Measurements from ENCODE around the gene PRDM16. TPM values are rescaled to one million over a fixed set of nuclear protein-coding genes. Genes with fewer than 3 reads are reported as not detected.

PRDM16 gene
- total RNA-seq, 1 experiment from 2014 or later, result 1.6 TPM

- TF ChIP-seq, protein P1, sequence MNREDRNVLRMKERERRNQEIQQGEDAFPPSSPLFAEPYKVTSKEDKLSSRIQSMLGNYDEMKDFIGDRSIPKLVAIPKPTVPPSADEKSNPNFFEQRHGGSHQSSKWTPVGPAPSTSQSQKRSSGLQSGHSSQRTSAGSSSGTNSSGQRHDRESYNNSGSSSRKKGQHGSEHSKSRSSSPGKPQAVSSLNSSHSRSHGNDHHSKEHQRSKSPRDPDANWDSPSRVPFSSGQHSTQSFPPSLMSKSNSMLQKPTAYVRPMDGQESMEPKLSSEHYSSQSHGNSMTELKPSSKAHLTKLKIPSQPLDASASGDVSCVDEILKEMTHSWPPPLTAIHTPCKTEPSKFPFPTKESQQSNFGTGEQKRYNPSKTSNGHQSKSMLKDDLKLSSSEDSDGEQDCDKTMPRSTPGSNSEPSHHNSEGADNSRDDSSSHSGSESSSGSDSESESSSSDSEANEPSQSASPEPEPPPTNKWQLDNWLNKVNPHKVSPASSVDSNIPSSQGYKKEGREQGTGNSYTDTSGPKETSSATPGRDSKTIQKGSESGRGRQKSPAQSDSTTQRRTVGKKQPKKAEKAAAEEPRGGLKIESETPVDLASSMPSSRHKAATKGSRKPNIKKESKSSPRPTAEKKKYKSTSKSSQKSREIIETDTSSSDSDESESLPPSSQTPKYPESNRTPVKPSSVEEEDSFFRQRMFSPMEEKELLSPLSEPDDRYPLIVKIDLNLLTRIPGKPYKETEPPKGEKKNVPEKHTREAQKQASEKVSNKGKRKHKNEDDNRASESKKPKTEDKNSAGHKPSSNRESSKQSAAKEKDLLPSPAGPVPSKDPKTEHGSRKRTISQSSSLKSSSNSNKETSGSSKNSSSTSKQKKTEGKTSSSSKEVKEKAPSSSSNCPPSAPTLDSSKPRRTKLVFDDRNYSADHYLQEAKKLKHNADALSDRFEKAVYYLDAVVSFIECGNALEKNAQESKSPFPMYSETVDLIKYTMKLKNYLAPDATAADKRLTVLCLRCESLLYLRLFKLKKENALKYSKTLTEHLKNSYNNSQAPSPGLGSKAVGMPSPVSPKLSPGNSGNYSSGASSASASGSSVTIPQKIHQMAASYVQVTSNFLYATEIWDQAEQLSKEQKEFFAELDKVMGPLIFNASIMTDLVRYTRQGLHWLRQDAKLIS (CRISPR knock-in tag; IDR thresholded peaks at IDR 0.05; ENCODE audit: borderline replicate concordance), result no peak
- TF ChIP-seq, protein P2, sequence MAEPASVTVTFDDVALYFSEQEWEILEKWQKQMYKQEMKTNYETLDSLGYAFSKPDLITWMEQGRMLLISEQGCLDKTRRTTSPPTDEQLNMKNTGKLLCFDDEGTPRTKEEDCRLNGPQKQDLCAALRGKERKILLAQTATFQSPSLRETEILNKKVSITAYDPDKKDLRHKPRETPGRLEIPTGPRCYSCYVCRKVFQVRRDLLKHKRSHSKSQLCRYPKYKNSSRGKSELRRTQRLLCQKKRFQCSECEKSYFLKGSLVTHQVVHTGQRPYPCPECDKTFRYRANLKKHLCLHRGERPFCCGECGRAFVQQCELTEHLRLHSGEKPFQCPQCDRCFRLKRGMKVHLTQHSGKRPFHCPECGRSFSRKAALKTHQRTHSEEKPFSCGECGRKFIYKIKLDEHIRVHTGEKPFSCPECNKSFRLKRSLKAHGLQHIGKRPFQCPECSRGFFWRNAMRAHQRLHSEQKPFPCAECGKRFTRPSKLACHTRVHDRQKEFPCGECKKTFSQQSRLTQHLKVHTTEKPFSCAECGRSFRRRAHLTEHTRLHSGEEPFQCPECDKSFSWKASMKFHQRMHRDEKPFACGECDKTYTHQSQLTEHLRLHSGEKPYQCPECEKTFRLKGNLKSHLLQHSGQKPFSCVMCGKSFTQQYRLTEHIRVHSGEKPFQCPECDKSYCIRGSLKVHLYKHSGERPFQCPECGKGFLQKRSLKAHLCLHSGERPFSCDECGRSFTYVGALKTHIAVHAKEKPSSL (CRISPR knock-in tag; conservative IDR thresholded peaks at IDR 0.05), result no peak
- no peak for TF ChIP-seq NR3C1 (CRISPR knock-in tag; conservative IDR thresholded peaks at IDR 0.05; ENCODE audit: low read depth)
- TF ChIP-seq FOXP1 (CRISPR knock-in tag; IDR thresholded peaks at IDR 0.05; ENCODE audit: borderline replicate concordance), result no peak
Measured at GRCh38 chr1:3312898-3313575, 244.0 kb downstream of the PRDM16 start (continued).

DNA sequence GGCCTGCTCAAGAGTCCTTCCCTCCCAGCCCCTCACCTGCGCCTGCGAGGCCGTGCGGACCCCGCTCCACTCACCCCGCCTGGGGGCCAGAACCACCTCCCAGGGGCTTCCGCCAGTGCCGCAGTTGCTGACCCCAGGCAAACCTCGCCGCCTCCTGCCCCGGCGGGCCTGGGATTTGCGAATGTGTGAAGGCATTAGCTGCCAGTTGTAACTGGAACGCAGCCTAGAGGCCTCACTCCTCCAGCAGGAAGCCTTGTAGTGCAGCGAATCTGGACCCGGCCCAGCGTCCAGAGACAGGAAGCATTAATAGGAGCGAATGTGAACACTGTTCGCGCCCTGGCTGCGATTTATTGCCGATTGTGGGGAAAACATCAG, 244.6 kb downstream of the PRDM16 start:
- no peak overlapping the region for H3K4me3 Mint-ChIP-seq
- H3K4me1 Mint-ChIP-seq, result peaks cover 27% of the 10 kb centered on the region
- POLR2A ChIA-PET, result no interaction called here
- DNase-seq (ENCODE audit: low spot score), result peak; percentile 31
- CTCF ChIA-PET, result interaction anchor here (1.4 to 3.4 kb wide), 4 partner anchors 31 to 205 kb away, joined by 3 to 14 read pairs (median 5); no protein-coding TSS in a partner anchor
- H3K27me3 Mint-ChIP-seq (ENCODE audit: low read depth), result peaks cover 30% of the 10 kb centered on the region
- H3K9me3 Mint-ChIP-seq, result no peaks in the 10 kb centered on the region
- no peak overlapping the region for H3K27ac Mint-ChIP-seq
- H3K36me3 Mint-ChIP-seq, result no peaks in the 10 kb centered on the region
- TF ChIP-seq CDX4 (CRISPR knock-in tag; IDR thresholded peaks at IDR 0.05; ENCODE audit: borderline replicate concordance) (no peak), SMAD4 (CRISPR knock-in tag; IDR thresholded peaks at IDR 0.05) (no peak), ATF3 (CRISPR knock-in tag; conservative IDR thresholded peaks at IDR 0.05) (no peak), E2F4 (CRISPR knock-in tag; IDR thresholded peaks at IDR 0.05; ENCODE audit: borderline replicate concordance, low read depth) (no peak), JUN (CRISPR knock-in tag; IDR thresholded peaks at IDR 0.05) (no peak), PREB (CRISPR knock-in tag; IDR thresholded peaks at IDR 0.05; ENCODE audit: borderline replicate concordance) (no peak), ZNF232 (CRISPR knock-in tag; IDR thresholded peaks at IDR 0.05) (no peak), EMX1 (CRISPR knock-in tag; IDR thresholded peaks at IDR 0.05) (no peak)
- TF ChIP-seq, protein P3, sequence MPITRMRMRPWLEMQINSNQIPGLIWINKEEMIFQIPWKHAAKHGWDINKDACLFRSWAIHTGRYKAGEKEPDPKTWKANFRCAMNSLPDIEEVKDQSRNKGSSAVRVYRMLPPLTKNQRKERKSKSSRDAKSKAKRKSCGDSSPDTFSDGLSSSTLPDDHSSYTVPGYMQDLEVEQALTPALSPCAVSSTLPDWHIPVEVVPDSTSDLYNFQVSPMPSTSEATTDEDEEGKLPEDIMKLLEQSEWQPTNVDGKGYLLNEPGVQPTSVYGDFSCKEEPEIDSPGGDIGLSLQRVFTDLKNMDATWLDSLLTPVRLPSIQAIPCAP (CRISPR knock-in tag; IDR thresholded peaks at IDR 0.05), result no peak
- TF ChIP-seq, protein P4, sequence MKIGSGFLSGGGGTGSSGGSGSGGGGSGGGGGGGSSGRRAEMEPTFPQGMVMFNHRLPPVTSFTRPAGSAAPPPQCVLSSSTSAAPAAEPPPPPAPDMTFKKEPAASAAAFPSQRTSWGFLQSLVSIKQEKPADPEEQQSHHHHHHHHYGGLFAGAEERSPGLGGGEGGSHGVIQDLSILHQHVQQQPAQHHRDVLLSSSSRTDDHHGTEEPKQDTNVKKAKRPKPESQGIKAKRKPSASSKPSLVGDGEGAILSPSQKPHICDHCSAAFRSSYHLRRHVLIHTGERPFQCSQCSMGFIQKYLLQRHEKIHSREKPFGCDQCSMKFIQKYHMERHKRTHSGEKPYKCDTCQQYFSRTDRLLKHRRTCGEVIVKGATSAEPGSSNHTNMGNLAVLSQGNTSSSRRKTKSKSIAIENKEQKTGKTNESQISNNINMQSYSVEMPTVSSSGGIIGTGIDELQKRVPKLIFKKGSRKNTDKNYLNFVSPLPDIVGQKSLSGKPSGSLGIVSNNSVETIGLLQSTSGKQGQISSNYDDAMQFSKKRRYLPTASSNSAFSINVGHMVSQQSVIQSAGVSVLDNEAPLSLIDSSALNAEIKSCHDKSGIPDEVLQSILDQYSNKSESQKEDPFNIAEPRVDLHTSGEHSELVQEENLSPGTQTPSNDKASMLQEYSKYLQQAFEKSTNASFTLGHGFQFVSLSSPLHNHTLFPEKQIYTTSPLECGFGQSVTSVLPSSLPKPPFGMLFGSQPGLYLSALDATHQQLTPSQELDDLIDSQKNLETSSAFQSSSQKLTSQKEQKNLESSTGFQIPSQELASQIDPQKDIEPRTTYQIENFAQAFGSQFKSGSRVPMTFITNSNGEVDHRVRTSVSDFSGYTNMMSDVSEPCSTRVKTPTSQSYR (CRISPR knock-in tag; IDR thresholded peaks at IDR 0.05), result no peak
- TF ChIP-seq, protein P5, sequence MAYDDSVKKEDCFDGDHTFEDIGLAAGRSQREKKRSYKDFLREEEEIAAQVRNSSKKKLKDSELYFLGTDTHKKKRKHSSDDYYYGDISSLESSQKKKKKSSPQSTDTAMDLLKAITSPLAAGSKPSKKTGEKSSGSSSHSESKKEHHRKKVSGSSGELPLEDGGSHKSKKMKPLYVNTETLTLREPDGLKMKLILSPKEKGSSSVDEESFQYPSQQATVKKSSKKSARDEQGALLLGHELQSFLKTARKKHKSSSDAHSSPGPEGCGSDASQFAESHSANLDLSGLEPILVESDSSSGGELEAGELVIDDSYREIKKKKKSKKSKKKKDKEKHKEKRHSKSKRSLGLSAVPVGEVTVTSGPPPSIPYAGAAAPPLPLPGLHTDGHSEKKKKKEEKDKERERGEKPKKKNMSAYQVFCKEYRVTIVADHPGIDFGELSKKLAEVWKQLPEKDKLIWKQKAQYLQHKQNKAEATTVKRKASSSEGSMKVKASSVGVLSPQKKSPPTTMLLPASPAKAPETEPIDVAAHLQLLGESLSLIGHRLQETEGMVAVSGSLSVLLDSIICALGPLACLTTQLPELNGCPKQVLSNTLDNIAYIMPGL (CRISPR knock-in tag; IDR thresholded peaks at IDR 0.05), result no peak
- ATAC-seq, result no peak
